SK-N-SH (cell line): ENCODE data around the gene MAP10. TPM values are rescaled to one million over a fixed set of nuclear protein-coding genes. Genes with fewer than 3 reads are reported as not detected.
"Not testable (repeated sequence)": the region's sequence is repeated elsewhere in the genome, so short reads cannot be mapped to it uniquely, and the experiment has no call there.

Source experiments
- CTCF ChIA-PET: fragments of 300-600, 350-600 bp; formaldehyde crosslinking; extraction: SDS; loops from one replicate; lab custom pipeline; 2021; lab: Yijun Ruan, JAX
- POLR2A ChIA-PET: fragments of 350-600 bp; sonication (Branson Sonifier 250); formaldehyde crosslinking; extraction: SDS; loops from one replicate; lab custom pipeline; 2020; ENCODE audit warnings: antibody characterized with exemption, inconsistent platforms; lab: Yijun Ruan, JAX
- DNase-seq: peaks from one replicate; pipeline ENCODE4 v3.0.0; 2012
- H2AFZ ChIP-seq: fragments of 200-600 bp; sonication (generic); 2 replicates; pipeline ENCODE4 v1.8.1; 2016; ENCODE audit warnings: antibody characterized with exemption, mild to moderate bottlenecking, low read depth
- H3F3A ChIP-seq: fragments of 200-600 bp; sonication (generic); replicated peaks from 2 replicates; pipeline ENCODE3; 2016; ENCODE audit warnings: antibody characterized with exemption, mild to moderate bottlenecking; ENCODE audit not compliant: insufficient read depth
- H3K27ac ChIP-seq, 2 experiments: fragments of 200-500 bp in 1 of 2; fragments of 200-600 bp in 1 of 2; sonication (Bioruptor generic) in 1 of 2; sonication (generic), shearing (Covaris generic) in 1 of 2; 2 replicates each; pipeline versions ENCODE4 v1.5.1 to v1.6.1; 2014 to 2016; ENCODE audit warnings: low read depth in 2 of 2, inconsistent platforms in 1 of 2, low read length in 1 of 2, mild to moderate bottlenecking in 1 of 2, mixed read lengths in 1 of 2
- H3K27me3 ChIP-seq: fragments of 200-600 bp; sonication (generic), shearing (Covaris generic); 2 replicates; pipeline ENCODE4 v1.6.1; 2016; ENCODE audit warnings: mixed run types; ENCODE audit not compliant: insufficient read depth
- H3K36me3 ChIP-seq, 2 experiments: fragments of 200-500 bp in 1 of 2; fragments of 200-600 bp in 1 of 2; sonication (Bioruptor generic) in 1 of 2; sonication (generic) in 1 of 2; replicated peaks in 1 of 2; 2 replicates each; pipeline versions ENCODE3 to v1.5.1; 2014 to 2016; ENCODE audit warnings: low read length in 1 of 2, mild to moderate bottlenecking in 1 of 2; ENCODE audit not compliant: insufficient read depth in 2 of 2, control insufficient read depth in 1 of 2
- H3K4me1 ChIP-seq, 2 experiments: fragments of 200-500 bp in 1 of 2; fragments of 200-600 bp in 1 of 2; sonication (Bioruptor generic) in 1 of 2; sonication (generic), shearing (Covaris generic) in 1 of 2; 2 replicates each; pipeline versions ENCODE4 v1.5.1 to v1.6.1; 2014 to 2016; ENCODE audit warnings: low read depth in 1 of 2, low read length in 1 of 2, mixed run types in 1 of 2; ENCODE audit not compliant: insufficient read depth in 2 of 2, control insufficient read depth in 1 of 2
- H3K4me2 ChIP-seq: fragments of 200-600 bp; sonication (generic), shearing (Covaris generic); 2 replicates; pipeline ENCODE4 v1.6.1; 2017; ENCODE audit warnings: mixed run types
- H3K4me3 ChIP-seq, 2 experiments: fragments of 200-500 bp in 1 of 2; fragments of 200-600 bp in 1 of 2; sonication (Bioruptor generic) in 1 of 2; sonication (generic), shearing (Covaris generic) in 1 of 2; 2 replicates each; pipeline versions ENCODE4 v1.5.1 to v1.8.1; 2014 to 2016; ENCODE audit warnings: low read depth in 2 of 2, inconsistent platforms in 1 of 2, low read length in 1 of 2, mild to moderate bottlenecking in 1 of 2, mixed read lengths in 1 of 2, moderate library complexity in 1 of 2
- H3K79me2 ChIP-seq: fragments of 200-600 bp; sonication (generic); 2 replicates; pipeline ENCODE4 v1.8.1; 2017; ENCODE audit warnings: mild to moderate bottlenecking; ENCODE audit not compliant: insufficient read depth
- H3K9ac ChIP-seq: fragments of 200-600 bp; sonication (generic); 2 replicates; pipeline ENCODE4 v1.6.1; 2017; ENCODE audit warnings: mixed run types
- H3K9me2 ChIP-seq: fragments of 200-600 bp; sonication (generic); 2 replicates; pipeline ENCODE4 v1.6.1; 2017; ENCODE audit warnings: mixed run types
- H3K9me3 ChIP-seq: fragments of 200-600 bp; sonication (generic); 2 replicates; pipeline ENCODE4 v1.6.1; 2017; ENCODE audit warnings: mixed run types, mild to moderate bottlenecking, moderate library complexity
- H4K20me1 ChIP-seq: fragments of 200-600 bp; sonication (generic); 2 replicates; pipeline ENCODE4 v1.6.1; 2017; ENCODE audit warnings: mild to moderate bottlenecking, mixed run types; ENCODE audit not compliant: insufficient read depth
- CTCF ChIP-seq: fragments of 200-600 bp; sonication (generic); IDR thresholded peaks from 2 replicates; pipeline ENCODE4 v1.6.1; 2017; ENCODE audit warnings: antibody characterized with exemption, mild to moderate bottlenecking, moderate library complexity
- EP300 ChIP-seq, 2 experiments: IDR thresholded peaks; 2 replicates each; pipeline versions ENCODE4 v1.4.0 to v1.6.1; 2012; ENCODE audit warnings: borderline replicate concordance in 1 of 2, low read depth in 1 of 2, low read length in 1 of 2
- EZH2phosphoT487 ChIP-seq: fragments of 200-600 bp; sonication (generic); IDR thresholded peaks from 2 replicates; pipeline ENCODE4 v1.6.1; 2017; ENCODE audit warnings: low read depth, mixed run types, mild to moderate bottlenecking, antibody characterized with exemption, moderate library complexity, borderline replicate concordance
- FOXJ3 ChIP-seq: sonication (generic); formaldehyde crosslinking; IDR thresholded peaks from 2 replicates; pipeline ENCODE4 v1.5.1; 2020; ENCODE audit warnings: mild to moderate bottlenecking, missing genetic modification reagents
- JUND ChIP-seq: IDR thresholded peaks from 2 replicates; pipeline ENCODE4 v1.4.0; 2012
- MEF2A ChIP-seq: IDR thresholded peaks from 2 replicates; pipeline ENCODE4 v1.4.0; 2012; ENCODE audit warnings: low read depth, borderline replicate concordance
- MXI1 ChIP-seq: IDR thresholded peaks from 2 replicates; pipeline ENCODE4 v1.6.1; 2012; ENCODE audit warnings: mild to moderate bottlenecking, low read depth, low read length, improper control_type of control experiment
- NFIC ChIP-seq: IDR thresholded peaks from 2 replicates; pipeline ENCODE4 v1.4.0; 2012; ENCODE audit warnings: borderline replicate concordance
- NRF1 ChIP-seq: IDR thresholded peaks from 2 replicates; pipeline ENCODE4 v1.6.1; 2012; ENCODE audit warnings: low read depth, mild to moderate bottlenecking, low read length
- REST ChIP-seq: IDR thresholded peaks from 2 replicates; pipeline ENCODE4 v1.6.1; 2012; ENCODE audit warnings: mild to moderate bottlenecking, low read depth, low read length, moderate library complexity
- TCF12 ChIP-seq: IDR thresholded peaks from 2 replicates; pipeline ENCODE4 v1.4.0; 2012
- ZBTB33 ChIP-seq: IDR thresholded peaks from 2 replicates; pipeline ENCODE4 v1.4.0; 2012; ENCODE audit warnings: low read depth, borderline replicate concordance
- WGBS: methylation state at CpG from one replicate; pipeline ENCODE4 v1.1.6; 2017; ENCODE audit warnings: low lambda C conversion rate; 5-methylcytosine and 5-hydroxymethylcytosine counted together
- polyA plus RNA-seq, 3 experiments: library from polyadenylated mRNA; depleted of rRNA; stranded (reverse); fragments of >200 nt; gene quantifications; 2 replicates each; pipeline ENCODE4 v1.2.3, GENCODE V29; 2012

The MAP10 gene
- polyA plus RNA-seq, 1 of the 3 experiments (the other 2 are of a cell fraction), result 0.43 TPM

- TF ChIP-seq FOXJ3 (CRISPR knock-in tag) (no peak), MXI1 (no peak), JUND (no peak), ZBTB33 (no peak), NRF1 (no peak)
These were observed 24.9 kb upstream of the MAP10 start (continued) for GRCh38 chr1:232780354-232780753.

GRCh38 chr1:232784794-232785193, 20.4 kb upstream of the MAP10 start:
- no peaks in the 10 kb centered on the region for H3K27me3 ChIP-seq
- no peak overlapping the region for H3K4me3 ChIP-seq
- no peak overlapping the region for H3K9ac ChIP-seq
- no peaks in the 10 kb centered on the region for H3K9me3 ChIP-seq
- H3K79me2 ChIP-seq, result no peaks in the 10 kb centered on the region
- no peak overlapping the region for H2AFZ ChIP-seq
- H4K20me1 ChIP-seq, result no peaks in the 10 kb centered on the region
- H3K4me1 ChIP-seq, result no peaks in the 10 kb centered on the region
- no peak overlapping the region for H3K4me2 ChIP-seq
- 79% methylated on average over 7 of the region's 7 CpGs for WGBS
- ChIA-PET POLR2A (no interaction called here), CTCF (no interaction called here)
- no peak for TF ChIP-seq TCF12
- TF ChIP-seq EP300 (IDR thresholded peaks at IDR 0.05; ENCODE audit: borderline replicate concordance in 1 of 2, low read depth in 1 of 2, low read length in 1 of 2), result no peak
- TF ChIP-seq ZBTB33, result no peak
- no peak for TF ChIP-seq EZH2phosphoT487
- TF ChIP-seq REST, result no peak
- no peak for TF ChIP-seq MXI1
- TF ChIP-seq MEF2A, result no peak
- TF ChIP-seq CTCF, result no peak
- TF ChIP-seq NFIC, result no peak
- H3F3A ChIP-seq, result no peaks in the 10 kb centered on the region
- H3K27ac ChIP-seq, result no peak overlapping the region
- no peaks in the 10 kb centered on the region for H3K36me3 ChIP-seq
- no peak for DNase-seq
- no peaks in the 10 kb centered on the region; the same call in 1 of the 2 replicates for H3K9me2 ChIP-seq

- H3K79me2 ChIP-seq, H3K4me2 ChIP-seq, H3K9ac ChIP-seq, H3K4me1 ChIP-seq, DNase-seq, POLR2A ChIA-PET, H3K27me3 ChIP-seq, H3F3A ChIP-seq, H3K27ac ChIP-seq, H3K36me3 ChIP-seq, H3K9me2 ChIP-seq, H4K20me1 ChIP-seq, H3K9me3 ChIP-seq, CTCF ChIA-PET, H3K4me3 ChIP-seq, H2AFZ ChIP-seq: not testable (repeated sequence)
- WGBS, result 57% methylated on average over 1 of the region's 1 CpG
These were observed 19.6 kb upstream of the MAP10 start for GRCh38 chr1:232785630-232786029.
